HG03095 (cell line): ENCODE measurements around the gene ACAD8.

ENCODE experiments used
- ATAC-seq: cut with Tn5 transposase; IDR thresholded peaks from one replicate; pipeline ENCODE4 v1.9.1; 2021; ENCODE audit warnings: moderate library complexity; ENCODE audit not compliant: unreplicated experiment

ACAD8 gene

DNA sequence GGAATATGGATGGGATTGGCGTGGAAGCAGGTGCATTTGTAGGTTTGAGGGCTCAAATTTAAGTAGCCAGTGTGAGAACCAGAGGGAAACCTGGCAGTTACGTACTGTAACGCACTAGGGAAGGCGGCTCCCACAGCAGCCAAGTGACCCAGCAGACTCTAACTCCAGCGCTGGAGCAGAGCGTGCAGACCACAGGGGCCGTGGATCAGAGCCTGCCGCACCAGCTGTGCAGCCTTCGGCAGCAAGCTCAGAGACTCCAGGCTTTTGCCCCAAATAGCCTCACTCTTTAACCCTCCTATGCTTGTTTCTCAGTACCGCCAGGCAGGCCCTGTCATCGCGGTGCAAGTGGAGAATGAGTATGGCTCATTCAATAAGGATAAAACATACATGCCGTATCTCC, 35.1 kb downstream of the ACAD8 start:
- no peak for ATAC-seq

DNA sequence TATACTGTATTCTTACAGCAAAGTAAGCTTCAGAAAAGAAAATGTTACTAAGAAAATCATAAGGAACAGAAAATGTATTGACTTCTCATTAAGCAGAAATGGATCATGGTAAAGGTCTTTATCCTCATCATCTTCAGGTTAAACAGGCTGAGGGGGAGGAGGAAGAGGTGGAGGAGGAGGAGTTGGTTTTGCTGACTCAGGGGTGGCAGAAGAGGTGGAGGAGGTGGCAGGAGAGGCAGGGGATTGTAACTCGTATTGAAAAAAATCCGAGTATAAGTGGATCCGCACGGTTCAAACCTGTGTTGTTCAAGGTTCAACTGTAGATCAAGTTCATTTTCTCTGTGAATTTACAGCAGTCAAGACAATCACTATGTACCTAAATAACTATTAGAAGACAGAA, 35.8 kb downstream of the ACAD8 start:
- no peak for ATAC-seq

DNA sequence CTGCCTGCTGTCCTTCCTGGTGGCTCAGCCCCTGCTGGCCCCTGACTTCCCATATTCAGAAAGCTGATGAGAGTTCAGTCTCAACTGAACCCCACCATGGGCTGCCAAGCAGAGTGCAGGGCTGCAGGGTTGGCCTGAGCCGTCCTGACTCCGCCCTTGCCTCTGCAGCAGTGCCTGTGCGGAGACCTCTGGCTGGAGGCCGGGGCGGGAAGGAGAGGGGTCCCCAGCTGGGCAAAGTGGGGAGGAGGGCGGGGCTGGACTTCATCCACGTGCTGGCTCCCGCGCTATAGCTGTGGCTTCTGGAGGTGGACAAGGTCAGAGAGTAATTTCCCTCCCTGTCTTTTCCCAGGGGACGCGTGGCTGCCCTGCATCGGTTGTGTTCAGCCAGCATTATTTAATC, 36.4 kb downstream of the ACAD8 start:
- no peak for ATAC-seq

DNA sequence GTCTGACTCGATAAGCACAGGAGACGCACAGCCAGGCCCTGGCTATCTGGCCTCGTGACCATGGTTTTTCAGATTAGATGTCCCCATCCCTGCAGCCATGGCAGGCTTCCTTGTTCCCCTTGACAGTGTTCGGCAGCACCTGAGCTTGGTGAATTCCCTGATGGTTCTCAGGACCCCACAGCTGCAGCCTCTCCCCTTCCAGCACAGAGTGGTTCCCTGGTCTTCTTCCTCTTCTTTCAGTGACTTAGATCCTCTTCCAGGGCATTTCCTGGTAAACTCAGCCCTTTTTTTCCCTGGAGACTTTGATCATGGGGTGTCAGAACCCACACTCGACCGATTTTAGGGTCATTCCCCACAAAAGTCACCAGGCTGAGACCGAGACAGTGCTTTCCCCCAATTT, 37.3 kb downstream of the ACAD8 start:
- ATAC-seq: no peak

DNA sequence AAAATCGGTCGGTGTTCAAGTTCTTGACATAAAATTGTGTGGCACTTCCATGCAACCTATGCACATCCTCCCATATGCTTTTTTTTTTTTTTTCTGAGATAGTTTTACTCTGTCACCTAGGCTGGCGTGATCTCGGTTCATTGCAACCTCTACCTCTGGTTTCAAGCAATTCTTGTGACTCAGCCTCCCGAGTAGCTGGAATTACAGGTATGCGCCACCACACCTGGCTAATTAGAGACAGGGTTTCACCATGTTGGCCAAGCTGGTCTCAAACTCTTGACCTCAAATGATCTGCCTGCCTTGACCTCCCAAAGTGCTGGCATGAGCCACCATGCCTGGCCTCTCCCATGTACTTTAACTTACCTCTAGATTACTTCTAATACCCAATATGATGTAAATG, 37.8 kb downstream of the ACAD8 start:
- no peak for ATAC-seq

DNA sequence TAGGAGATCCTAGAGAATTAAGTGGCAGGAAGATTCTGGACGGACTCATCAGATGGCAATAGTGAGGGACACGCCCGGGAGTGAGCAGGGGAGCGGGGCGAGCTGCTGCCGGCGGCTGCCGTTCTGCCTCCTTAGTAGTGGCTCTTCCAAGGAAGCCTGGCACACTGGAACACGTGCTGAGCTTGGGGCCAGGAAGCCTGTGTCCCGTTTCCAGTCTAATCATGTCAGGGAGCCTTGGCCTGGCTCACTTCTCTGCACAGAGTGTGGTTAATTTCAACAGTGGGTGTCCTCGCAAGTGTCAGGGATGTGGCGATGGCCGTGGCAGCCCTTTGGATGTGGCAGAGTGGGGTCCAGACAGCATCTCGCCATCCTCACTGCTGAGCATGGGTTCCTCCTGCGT, 39.3 kb downstream of the ACAD8 start:
- ATAC-seq: no peak

DNA sequence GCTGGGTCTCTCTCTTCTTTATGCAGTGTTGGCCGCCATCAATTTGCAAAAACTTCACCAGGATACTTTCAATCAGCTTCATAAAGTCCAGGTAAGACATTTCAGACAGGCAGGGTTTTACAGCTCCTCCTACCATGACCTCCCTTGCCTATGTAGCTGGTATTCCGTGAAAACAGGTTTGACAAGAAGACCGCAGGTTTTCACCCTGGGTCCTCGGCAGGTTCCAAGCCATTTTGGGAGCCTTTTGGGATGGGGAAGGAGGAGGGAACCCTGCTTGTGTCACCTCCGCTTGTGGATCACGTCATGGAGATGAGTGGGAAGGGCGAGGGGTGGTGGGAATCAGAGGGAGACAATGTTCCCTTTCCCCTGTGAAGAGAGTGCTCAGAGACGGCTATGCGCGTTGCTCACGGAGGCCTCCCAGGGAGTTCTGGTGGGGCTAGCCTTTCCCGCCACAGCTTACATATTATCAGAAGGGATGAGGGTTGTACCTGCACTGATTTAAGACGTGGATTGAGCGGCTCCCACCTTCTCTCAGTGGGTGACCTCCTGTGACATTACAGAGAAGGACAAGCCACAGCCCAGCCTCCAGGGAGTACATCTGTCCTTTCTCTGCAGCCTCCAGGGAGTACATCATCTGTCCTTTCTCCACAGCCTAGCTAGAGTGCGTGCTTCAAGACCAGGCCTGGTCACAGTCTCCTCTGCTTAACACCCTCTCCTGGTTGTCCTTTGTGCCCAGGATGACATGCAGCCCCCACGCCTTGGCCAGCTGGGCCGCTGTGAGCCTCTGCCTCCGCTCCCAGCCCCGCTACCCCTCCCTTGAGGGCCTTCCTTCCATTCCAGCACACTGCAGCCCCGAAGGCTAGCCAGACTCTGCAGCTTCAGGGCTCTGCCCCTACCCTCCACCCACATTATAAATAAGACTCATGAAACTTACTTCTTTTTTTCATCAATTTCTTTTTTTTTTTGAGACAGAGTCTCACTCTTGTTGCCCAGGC, 40.0 kb downstream of the ACAD8 start:
- ATAC-seq: no peak

DNA sequence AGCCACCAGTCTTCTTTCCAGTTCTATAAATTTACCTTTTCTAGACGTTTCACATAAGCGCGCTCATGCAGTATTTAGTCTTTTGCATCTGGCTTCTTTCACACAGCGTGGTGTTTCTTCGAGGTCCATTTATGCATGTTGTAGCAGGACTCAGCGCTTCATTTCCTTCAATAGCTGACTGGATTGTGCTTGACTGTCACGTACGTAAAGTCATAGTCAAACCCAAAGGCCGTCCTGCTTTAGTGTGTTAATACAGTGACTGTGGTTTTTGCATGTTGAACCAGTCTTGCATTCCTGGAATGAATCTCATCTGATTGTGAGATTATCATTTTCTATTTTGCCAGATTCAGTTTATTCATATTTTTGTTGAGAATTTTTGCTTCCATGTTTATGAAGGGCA, 41.3 kb downstream of the ACAD8 start:
- no peak for ATAC-seq

DNA sequence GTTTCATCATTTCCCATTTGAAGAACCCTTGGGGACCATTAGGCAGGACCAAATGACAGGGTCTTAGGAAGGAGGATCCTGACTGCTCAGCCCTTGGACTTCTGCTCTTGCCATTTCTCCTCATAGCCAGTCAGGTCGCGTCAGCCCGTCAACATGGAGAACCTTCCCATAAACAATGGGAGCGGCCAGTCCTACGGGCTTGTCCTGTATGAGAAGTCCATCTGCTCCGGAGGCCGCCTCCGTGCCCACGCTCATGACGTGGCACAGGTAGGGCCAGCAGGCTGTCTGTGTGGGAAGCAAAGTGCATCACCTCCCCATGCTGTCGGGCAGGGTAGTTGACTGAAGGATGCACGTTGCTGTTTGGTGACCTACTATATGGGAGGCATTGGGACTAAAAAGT, 58.9 kb downstream of the ACAD8 start:
- no peak for ATAC-seq

DNA sequence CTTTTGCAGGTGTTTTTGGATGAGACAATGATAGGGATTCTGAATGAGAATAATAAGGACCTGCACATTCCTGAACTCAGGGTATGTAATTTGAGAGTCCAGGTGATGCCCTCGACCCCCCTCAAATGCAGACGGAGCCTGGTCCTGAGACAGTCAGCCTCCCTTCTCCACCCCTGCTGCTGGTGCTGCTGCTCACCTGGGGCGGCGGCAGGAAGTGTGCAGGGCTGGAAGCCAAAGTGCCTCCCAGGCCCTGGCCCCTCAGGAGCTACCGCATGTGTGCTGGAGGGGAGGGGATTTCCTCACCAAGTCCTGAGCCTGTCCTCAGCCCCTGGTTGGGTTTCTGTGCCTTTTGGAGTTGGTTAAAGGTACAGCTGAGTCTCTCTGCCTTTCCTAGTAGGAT, 59.4 kb downstream of the ACAD8 start:
- ATAC-seq: no peak

DNA sequence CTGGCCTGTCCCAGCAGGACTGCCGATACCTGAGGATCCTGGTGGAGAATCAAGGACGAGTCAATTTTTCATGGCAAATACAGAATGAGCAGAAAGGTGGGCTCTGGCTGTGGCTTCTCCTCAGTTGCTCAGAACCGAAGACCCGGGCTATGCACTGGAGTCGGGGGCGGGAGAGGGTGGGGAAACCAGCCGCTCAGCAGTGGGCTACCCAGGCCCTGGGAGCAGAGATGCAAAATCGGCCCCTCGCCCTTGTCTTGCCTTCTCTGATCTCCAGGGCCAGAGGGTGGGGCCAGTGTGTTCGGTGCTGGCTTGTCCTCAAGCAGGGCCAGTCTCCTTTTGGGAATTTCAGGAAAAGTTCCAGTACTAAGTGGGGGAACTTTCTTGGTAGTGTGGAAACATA, 60.0 kb downstream of the ACAD8 start:
- ATAC-seq: no peak

DNA sequence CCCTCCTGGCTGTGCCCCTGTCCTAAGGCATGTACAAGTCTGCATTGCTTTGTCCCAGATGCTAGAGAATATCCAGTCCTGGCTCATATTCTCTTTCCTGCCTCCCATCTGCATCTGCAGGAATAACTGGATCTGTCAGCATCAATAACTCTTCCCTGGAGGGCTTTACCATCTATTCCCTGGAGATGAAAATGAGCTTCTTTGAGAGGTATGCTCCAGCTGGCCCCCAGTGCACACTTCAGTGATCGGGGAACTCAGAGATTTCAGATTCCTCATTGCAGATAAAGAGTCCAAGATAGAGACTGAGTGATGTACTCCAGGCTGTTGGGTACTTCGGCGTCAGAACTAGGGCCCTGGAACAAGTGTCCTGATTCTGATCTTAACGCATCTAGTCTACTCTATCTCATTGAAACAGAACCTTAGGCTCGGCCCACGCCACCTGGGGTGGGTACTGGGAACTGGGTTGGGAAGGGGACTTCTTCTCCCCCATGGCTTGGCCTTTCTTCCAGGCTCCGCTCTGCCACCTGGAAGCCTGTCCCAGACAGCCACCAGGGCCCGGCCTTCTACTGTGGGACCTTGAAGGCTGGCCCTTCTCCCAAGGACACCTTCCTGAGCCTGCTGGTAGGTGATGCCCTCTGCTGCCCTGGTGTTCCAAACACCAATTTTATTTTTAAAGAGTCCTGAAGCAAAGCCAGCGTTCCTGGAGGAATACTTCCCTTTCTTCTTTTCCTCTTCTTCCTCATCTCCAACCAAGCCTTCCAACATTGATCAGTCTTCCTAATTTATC, 60.6 kb downstream of the ACAD8 start:
- ATAC-seq: no peak
